GM20000 (cell line): ENCODE results near the gene GLI3.

Experiments
- DNase-seq: peaks from one replicate; pipeline ENCODE4 v3.0.0; 2012; ENCODE audit warnings: low spot score
- CTCF ChIP-seq: IDR thresholded peaks from 2 replicates; pipeline ENCODE4 v1.5.1; 2012; ENCODE audit warnings: mild to moderate bottlenecking, control low read depth; ENCODE audit errors: extremely low read depth, missing control alignments

The GLI3 gene

DNA sequence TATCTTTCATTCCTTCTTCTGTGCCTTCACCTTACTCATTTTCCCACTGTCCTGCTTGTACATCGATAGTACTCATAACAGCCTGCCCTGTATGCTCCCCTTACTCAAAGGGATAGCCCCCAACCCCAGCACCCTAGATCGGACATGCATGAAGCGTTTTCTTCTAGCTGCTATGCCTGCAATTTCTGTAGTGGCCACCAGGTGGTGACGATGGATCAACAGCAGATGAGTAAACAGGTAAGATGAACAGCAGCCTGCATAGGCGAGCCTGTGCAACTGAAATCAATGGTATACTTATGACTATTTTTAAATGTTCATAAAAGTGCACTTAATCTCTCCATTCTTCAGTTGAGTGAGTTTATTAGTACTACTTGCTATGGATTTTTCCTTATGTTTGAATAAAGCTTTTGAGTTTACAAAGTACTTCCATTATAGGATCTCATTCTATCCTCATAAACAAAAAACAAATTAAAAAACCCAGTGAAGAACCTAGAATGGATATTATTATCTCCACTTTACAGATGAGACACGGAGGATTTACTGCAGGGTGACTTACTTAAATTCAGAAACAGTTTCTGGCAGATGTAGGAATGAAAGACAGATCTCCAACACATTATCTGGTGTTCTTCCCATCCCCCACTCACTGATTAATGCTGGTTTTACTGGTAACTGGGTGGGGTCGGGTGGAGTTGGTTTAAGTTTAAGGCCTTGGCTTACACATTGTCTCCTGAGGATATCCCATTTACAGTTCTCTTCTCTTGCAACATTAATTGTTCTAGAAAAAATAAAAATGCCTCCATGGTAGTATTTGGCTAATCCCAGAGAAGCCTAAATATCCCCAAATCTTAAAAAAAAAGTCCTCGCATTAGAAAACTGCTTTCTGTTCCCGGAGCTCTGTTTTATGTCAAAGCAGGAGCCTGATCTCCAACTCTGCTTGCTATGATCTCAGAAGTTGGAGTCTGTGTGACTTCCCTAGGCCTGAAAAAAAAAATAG, 222.1 kb downstream of the GLI3 start:
- TF ChIP-seq CTCF: peak; percentile 45
- peak; percentile 15 for DNase-seq

GRCh38 chr7:42012786-42013360, 224.1 kb downstream of the GLI3 start:
- TF ChIP-seq CTCF: no peak

DNA sequence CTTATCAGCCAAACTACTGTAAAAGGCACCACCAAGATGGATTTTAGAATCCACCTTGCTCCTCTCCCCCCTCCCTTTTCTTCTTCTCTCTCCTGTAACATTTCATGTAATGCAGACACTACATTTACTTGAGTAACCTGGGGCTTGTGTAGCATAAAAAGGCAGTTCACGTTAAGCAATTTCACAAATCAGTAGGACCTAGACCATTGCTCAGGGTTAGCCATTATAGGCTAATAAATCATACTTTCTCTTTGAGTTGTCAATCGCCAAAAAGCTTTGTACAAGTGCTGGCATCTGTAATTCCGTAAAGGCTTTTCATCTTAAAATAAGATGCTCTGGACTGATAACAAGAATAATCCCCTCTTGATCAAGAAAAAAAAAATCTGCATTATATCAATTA, 224.7 kb downstream of the GLI3 start:
- no peak for TF ChIP-seq CTCF
- no peak for DNase-seq

More at GRCh38 chr7:42012786-42013360, 224.1 kb downstream of the GLI3 start:
- no peak for DNase-seq

GRCh38 chr7:42011846-42012245, 225.2 kb downstream of the GLI3 start:
- no peak for TF ChIP-seq CTCF
- DNase-seq: no peak

GRCh38 chr7:42010751-42011150, 226.3 kb downstream of the GLI3 start:
- no peak for DNase-seq
- TF ChIP-seq CTCF: no peak

GRCh38 chr7:42006801-42007513, 230.1 kb downstream of the GLI3 start:
- TF ChIP-seq CTCF: no peak
- no peak for DNase-seq

GRCh38 chr7:42002654-42003053, 234.4 kb downstream of the GLI3 start:
- DNase-seq: no peak
- TF ChIP-seq CTCF: no peak
